BE2C (cell line): ENCODE results near the gene GALNT1.
A peak's percentile ranks its signal among the peaks of the same experiment; 100 is the strongest.

Experiments
- DNase-seq: peaks from one replicate; pipeline ENCODE4 v3.0.0-alpha.2; 2020
- H3K27me3 ChIP-seq: fragments of 250-450 bp; sonication (Bioruptor Pico); 2 replicates; pipeline ENCODE4 v1.5.1; 2020; ENCODE audit warnings: mild to moderate bottlenecking
- H3K36me3 ChIP-seq: fragments of 250-450 bp; sonication (Bioruptor Pico); 2 replicates; pipeline ENCODE4 v1.5.1; 2020; ENCODE audit warnings: mild to moderate bottlenecking
- H3K4me1 ChIP-seq: fragments of 250-450 bp; sonication (Bioruptor Pico); 2 replicates; pipeline ENCODE4 v1.5.1; 2020
- H3K4me3 ChIP-seq: 2 replicates; pipeline ENCODE4 v1.5.1; 2011; ENCODE audit warnings: low read depth, low read length
- H3K9me3 ChIP-seq: fragments of 250-450 bp; sonication (Bioruptor Pico); 2 replicates; pipeline ENCODE4 v1.5.1; 2020
- TF ChIP-seq, protein P1 (sequence below): IDR thresholded peaks from 2 replicates; pipeline ENCODE4 v1.5.1; 2012; ENCODE audit warnings: mild to moderate bottlenecking, low read depth, low read length

The GALNT1 gene

GRCh38 chr18:35623255-35623654 is 41.7 kb downstream of the GALNT1 start:
- Histone ChIP-seq H3K9me3 (no peaks in the 10 kb centered on the region), H3K4me3 (no peak overlapping the region), H3K4me1 (no peaks in the 10 kb centered on the region), H3K27me3 (no peaks in the 10 kb centered on the region), H3K36me3 (no peaks in the 10 kb centered on the region)
- TF ChIP-seq, protein P1, sequence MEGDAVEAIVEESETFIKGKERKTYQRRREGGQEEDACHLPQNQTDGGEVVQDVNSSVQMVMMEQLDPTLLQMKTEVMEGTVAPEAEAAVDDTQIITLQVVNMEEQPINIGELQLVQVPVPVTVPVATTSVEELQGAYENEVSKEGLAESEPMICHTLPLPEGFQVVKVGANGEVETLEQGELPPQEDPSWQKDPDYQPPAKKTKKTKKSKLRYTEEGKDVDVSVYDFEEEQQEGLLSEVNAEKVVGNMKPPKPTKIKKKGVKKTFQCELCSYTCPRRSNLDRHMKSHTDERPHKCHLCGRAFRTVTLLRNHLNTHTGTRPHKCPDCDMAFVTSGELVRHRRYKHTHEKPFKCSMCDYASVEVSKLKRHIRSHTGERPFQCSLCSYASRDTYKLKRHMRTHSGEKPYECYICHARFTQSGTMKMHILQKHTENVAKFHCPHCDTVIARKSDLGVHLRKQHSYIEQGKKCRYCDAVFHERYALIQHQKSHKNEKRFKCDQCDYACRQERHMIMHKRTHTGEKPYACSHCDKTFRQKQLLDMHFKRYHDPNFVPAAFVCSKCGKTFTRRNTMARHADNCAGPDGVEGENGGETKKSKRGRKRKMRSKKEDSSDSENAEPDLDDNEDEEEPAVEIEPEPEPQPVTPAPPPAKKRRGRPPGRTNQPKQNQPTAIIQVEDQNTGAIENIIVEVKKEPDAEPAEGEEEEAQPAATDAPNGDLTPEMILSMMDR = no peak
- DNase-seq = no peak

GRCh38 chr18:35624146-35624545 is 42.6 kb downstream of the GALNT1 start:
- TF ChIP-seq, protein P1 = no peak
- no peak for DNase-seq
- Histone ChIP-seq H3K4me1 (no peaks in the 10 kb centered on the region), H3K27me3 (no peaks in the 10 kb centered on the region), H3K36me3 (no peaks in the 10 kb centered on the region), H3K9me3 (no peaks in the 10 kb centered on the region), H3K4me3 (no peak overlapping the region)

GRCh38 chr18:35625232-35625631 is 43.7 kb downstream of the GALNT1 start:
- no peak for DNase-seq
- Histone ChIP-seq H3K4me1 (no peaks in the 10 kb centered on the region), H3K9me3 (no peaks in the 10 kb centered on the region), H3K27me3 (no peaks in the 10 kb centered on the region), H3K4me3 (no peak overlapping the region), H3K36me3 (no peaks in the 10 kb centered on the region)
- TF ChIP-seq, protein P1 = no peak

DNA sequence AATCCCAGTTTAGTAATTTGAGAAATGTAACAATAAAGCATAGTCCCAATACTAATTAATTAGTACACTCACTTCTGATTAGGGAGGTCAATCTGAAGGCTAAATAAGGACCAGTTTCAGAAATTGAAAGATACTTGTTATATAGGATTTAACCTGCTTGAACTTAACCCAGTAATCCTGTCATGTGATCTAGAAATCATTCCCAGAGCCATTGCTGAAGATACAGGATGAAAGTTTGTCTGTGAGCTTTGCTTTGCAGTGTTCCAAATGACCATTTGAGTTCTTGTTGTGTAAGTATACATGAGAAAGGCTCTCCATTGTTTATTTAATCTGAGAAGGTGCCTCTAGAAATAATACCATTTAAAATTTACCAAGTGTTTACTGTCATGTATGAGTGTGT is 52.2 kb downstream of the GALNT1 start:
- TF ChIP-seq, protein P1 = no peak
- H3K9me3 ChIP-seq = no peaks in the 10 kb centered on the region
- no peaks in the 10 kb centered on the region for H3K27me3 ChIP-seq
- H3K4me3 ChIP-seq = no peak overlapping the region
- DNase-seq = no peak
- H3K4me1 ChIP-seq = no peaks in the 10 kb centered on the region; the same call in 1 of the 2 replicates
- H3K36me3 ChIP-seq = no peaks in the 10 kb centered on the region

GRCh38 chr18:35634323-35634722 is 52.8 kb downstream of the GALNT1 start:
- DNase-seq = no peak
- TF ChIP-seq, protein P1 = no peak
- Histone ChIP-seq H3K27me3 (no peaks in the 10 kb centered on the region), H3K4me1 (no peaks in the 10 kb centered on the region; the same call in 1 of the 2 replicates), H3K9me3 (no peaks in the 10 kb centered on the region), H3K4me3 (no peak overlapping the region), H3K36me3 (no peaks in the 10 kb centered on the region)

- peak; percentile 28 for DNase-seq
- TF ChIP-seq, protein P1 = no peak
- no peaks in the 10 kb centered on the region for H3K27me3 ChIP-seq
Measured at GRCh38 chr18:35635170-35635569, 53.6 kb downstream of the GALNT1 start.

More at GRCh38 chr18:35635170-35635569, 53.6 kb downstream of the GALNT1 start:
- Histone ChIP-seq H3K4me1 (no peaks in the 10 kb centered on the region; the same call in 1 of the 2 replicates), H3K4me3 (no peak overlapping the region), H3K36me3 (no peaks in the 10 kb centered on the region), H3K9me3 (no peaks in the 10 kb centered on the region)
